DOHH2 (cell line): ENCODE data around the gene PPP1R36.
"Not testable (repeated sequence)": the region's sequence is repeated elsewhere in the genome, so short reads cannot be mapped to it uniquely, and the experiment has no call there.

Experiments
- H3F3A ChIP-seq: fragments of 200-600 bp; sonication (generic), shearing (Covaris generic); 2 replicates; pipeline ENCODE4 v1.6.0; 2016; ENCODE audit warnings: antibody characterized with exemption, mild to moderate bottlenecking; ENCODE audit not compliant: control insufficient read depth, insufficient read depth
- H3K27ac ChIP-seq: fragments of 200-600 bp; sonication (generic); 2 replicates; pipeline ENCODE4 v1.5.1; 2014; ENCODE audit warnings: low read depth, mild to moderate bottlenecking, low read length, moderate library complexity
- H3K27me3 ChIP-seq: fragments of 200-600 bp; sonication (generic); 2 replicates; pipeline ENCODE4 v1.6.1; 2014; ENCODE audit warnings: mild to moderate bottlenecking, low read length, mixed read lengths; ENCODE audit not compliant: control insufficient read depth
- H3K36me3 ChIP-seq: fragments of 200-600 bp; sonication (generic); 2 replicates; pipeline ENCODE4 v1.6.1; 2014; ENCODE audit warnings: mild to moderate bottlenecking, low read length, moderate library complexity, mixed read lengths; ENCODE audit not compliant: control insufficient read depth
- H3K4me1 ChIP-seq: fragments of 200-600 bp; sonication (generic); 2 replicates; pipeline ENCODE4 v1.6.1; 2014; ENCODE audit warnings: mild to moderate bottlenecking, low read length, mixed read lengths; ENCODE audit not compliant: control insufficient read depth
- H3K4me2 ChIP-seq: fragments of 200-600 bp; sonication (generic); 2 replicates; pipeline ENCODE4 v1.6.0; 2014; ENCODE audit warnings: mild to moderate bottlenecking, low read length, moderate library complexity
- H3K4me3 ChIP-seq: fragments of 200-600 bp; sonication (generic); 2 replicates; pipeline ENCODE4 v1.5.1; 2014; ENCODE audit warnings: mild to moderate bottlenecking, low read length, mixed read lengths
- H3K79me2 ChIP-seq: fragments of 200-600 bp; sonication (generic); 2 replicates; pipeline ENCODE4 v1.6.1; 2014; ENCODE audit warnings: mild to moderate bottlenecking, low read length, mixed read lengths; ENCODE audit not compliant: control insufficient read depth
- H3K9me2 ChIP-seq: fragments of 200-600 bp; sonication (generic); replicated peaks from 2 replicates; pipeline ENCODE4 v1.6.1; 2014; ENCODE audit warnings: mild to moderate bottlenecking, low read length, mixed read lengths; ENCODE audit not compliant: control insufficient read depth
- H3K9me3 ChIP-seq: fragments of 200-600 bp; sonication (generic); 2 replicates; pipeline ENCODE4 v1.6.1; 2014; ENCODE audit warnings: antibody characterized with exemption, low read length, mixed read lengths; ENCODE audit not compliant: control insufficient read depth, insufficient read depth
- H4K20me1 ChIP-seq: fragments of 200-600 bp; sonication (generic); 2 replicates; pipeline ENCODE4 v1.6.0; 2014; ENCODE audit warnings: low read depth, mild to moderate bottlenecking, antibody characterized with exemption, low read length, moderate library complexity; ENCODE audit not compliant: control insufficient read depth, insufficient read depth
- CTCF ChIP-seq: fragments of 200-600 bp; sonication (generic); IDR thresholded peaks from one replicate; pipeline ENCODE4 v1.5.1; 2014; ENCODE audit warnings: antibody characterized with exemption, mild to moderate bottlenecking, low read depth, low read length; ENCODE audit not compliant: poor library complexity, severe bottlenecking
- EZH2phosphoT487 ChIP-seq: fragments of 200-600 bp; sonication (generic); IDR thresholded peaks from 2 replicates; pipeline ENCODE4 v1.6.1; 2017; ENCODE audit warnings: borderline replicate concordance, mild to moderate bottlenecking, antibody characterized with exemption, low read length, moderate library complexity, mixed read lengths

The PPP1R36 gene

GRCh38 chr14:64563696-64564095 lies 13.9 kb downstream of the PPP1R36 start:
- Histone ChIP-seq H3K4me1 (no peaks in the 10 kb centered on the region), H4K20me1 (no peaks in the 10 kb centered on the region), H3K4me2 (no peak overlapping the region), H3K4me3 (no peak overlapping the region), H3K27me3 (peaks cover 17% of the 10 kb centered on the region), H3K9me3 (no peaks in the 10 kb centered on the region), H3K36me3 (no peaks in the 10 kb centered on the region), H3F3A (no peaks in the 10 kb centered on the region), H3K79me2 (no peaks in the 10 kb centered on the region), H3K27ac (no peak overlapping the region), H3K9me2 (no peaks in the 10 kb centered on the region)
- no peak for TF ChIP-seq EZH2phosphoT487
- no peak for TF ChIP-seq CTCF

- H3K27ac ChIP-seq: no peak overlapping the region
- no peaks in the 10 kb centered on the region for H3K4me1 ChIP-seq
- H3K27me3 ChIP-seq: peaks cover 20% of the 10 kb centered on the region
- TF ChIP-seq EZH2phosphoT487 (no peak), CTCF (no peak)
- no peaks in the 10 kb centered on the region for H3F3A ChIP-seq
- no peaks in the 10 kb centered on the region for H3K79me2 ChIP-seq
- H3K9me3 ChIP-seq: no peaks in the 10 kb centered on the region
- no peaks in the 10 kb centered on the region for H3K9me2 ChIP-seq
- no peak overlapping the region for H3K4me2 ChIP-seq
- H4K20me1 ChIP-seq: no peaks in the 10 kb centered on the region
- no peak overlapping the region for H3K4me3 ChIP-seq
- H3K36me3 ChIP-seq: no peaks in the 10 kb centered on the region
Measured at GRCh38 chr14:64566651-64567122, 16.9 kb downstream of the PPP1R36 start.

- H3K4me2 ChIP-seq: no peak overlapping the region
Measured at GRCh38 chr14:64569138-64569631, 19.4 kb downstream of the PPP1R36 start.

GRCh38 chr14:64569646-64570045 lies 19.9 kb downstream of the PPP1R36 start:
- H3K79me2 ChIP-seq, H3F3A ChIP-seq, H3K9me3 ChIP-seq, H4K20me1 ChIP-seq, H3K4me1 ChIP-seq, H3K4me3 ChIP-seq, H3K4me2 ChIP-seq, H3K9me2 ChIP-seq, H3K27ac ChIP-seq, H3K36me3 ChIP-seq: not testable (repeated sequence)
- peaks cover 16% of the 10 kb centered on the region for H3K27me3 ChIP-seq

More at GRCh38 chr14:64569138-64569631, 19.4 kb downstream of the PPP1R36 start:
- H4K20me1 ChIP-seq: no peaks in the 10 kb centered on the region
- TF ChIP-seq EZH2phosphoT487 (no peak), CTCF (no peak)
- no peaks in the 10 kb centered on the region for H3F3A ChIP-seq
- H3K4me3 ChIP-seq: no peak overlapping the region
- no peaks in the 10 kb centered on the region for H3K4me1 ChIP-seq
- no peaks in the 10 kb centered on the region for H3K9me3 ChIP-seq
- H3K27me3 ChIP-seq: peaks cover 16% of the 10 kb centered on the region
- H3K27ac ChIP-seq: no peak overlapping the region
- H3K36me3 ChIP-seq: no peaks in the 10 kb centered on the region
- H3K9me2 ChIP-seq: no peaks in the 10 kb centered on the region
- H3K79me2 ChIP-seq: no peaks in the 10 kb centered on the region
